Heart left ventricle (tissue), 16 donors: ENCODE measurements around the gene LILRA2. TPM values are rescaled to one million over a fixed set of nuclear protein-coding genes. Genes with fewer than 3 reads are reported as not detected.
A peak's percentile ranks its signal among the peaks of the same experiment; 100 is the strongest.

Experiments used
- ATAC-seq, 4 donors: fragments of 200-7000 bp; cut with Tn5 transposase; one replicate each; pipeline ENCODE4 v1.9.1; 2020 to 2022; ENCODE audit warnings: moderate library complexity in 4 of 4, mild to moderate bottlenecking in 3 of 4, moderate number of reproducible peaks in 1 of 4
- DNase-seq, 5 donors: peaks; one replicate each; pipeline ENCODE4 v3.0.0-alpha.2; 2020
- H3K27ac ChIP-seq, 12 donors: fragments of 200-600 bp; sonication (generic) in 4 of 12; one replicate each; pipeline versions ENCODE4 v1.5.0 to v1.8.0; 2016 to 2022; ENCODE audit warnings: mild to moderate bottlenecking in 2 of 12
- H3K27me3 ChIP-seq, 9 donors: fragments of 200-600 bp; sonication (generic) in 2 of 9; one replicate each; pipeline versions ENCODE4 v1.5.1 to v1.8.0; 2016 to 2022; ENCODE audit warnings: mild to moderate bottlenecking in 3 of 9
- H3K36me3 ChIP-seq, 9 donors: fragments of 200-600 bp; sonication (generic) in 2 of 9; one replicate each; pipeline versions ENCODE4 v1.5.0 to v1.8.0; 2018 to 2022; ENCODE audit warnings: mild to moderate bottlenecking in 2 of 9
- H3K4me1 ChIP-seq, 12 donors: fragments of 200-600 bp; sonication (generic) in 4 of 12; one replicate each; pipeline versions ENCODE4 v1.5.0 to v1.8.0; 2016 to 2022; ENCODE audit warnings: mild to moderate bottlenecking in 3 of 12
- H3K4me3 ChIP-seq, 12 donors: fragments of 200-600 bp; sonication (generic) in 4 of 12; one replicate each; pipeline versions ENCODE4 v1.5.0 to v1.8.0; 2017 to 2022; ENCODE audit warnings: mild to moderate bottlenecking in 9 of 12, moderate library complexity in 4 of 12
- H3K9me3 ChIP-seq, 12 donors: fragments of 200-600 bp; sonication (generic) in 4 of 12; one replicate each; pipeline versions ENCODE4 v1.5.0 to v1.8.0; 2016 to 2022; ENCODE audit warnings: mild to moderate bottlenecking in 1 of 12
- CTCF ChIP-seq, 12 donors: fragments of 200-600 bp; sonication (generic) in 4 of 12; IDR thresholded peaks; one replicate each; pipeline versions ENCODE4 v1.5.0 to v1.8.0; 2018 to 2022; ENCODE audit warnings: antibody characterized with exemption in 12 of 12, mild to moderate bottlenecking in 5 of 12
- POLR2A ChIP-seq, 2 donors: fragments of 450-650 bp; IDR thresholded peaks; one replicate each; pipeline ENCODE4 v1.6.1; 2017; ENCODE audit warnings: antibody characterized with exemption in 2 of 2, mild to moderate bottlenecking in 2 of 2, moderate library complexity in 2 of 2
- WGBS, 4 donors: extraction: QIAGEN DNeasy Blood & Tissue Kit in 2 of 4; methylation state at CpG; one replicate each; pipeline versions ENCODE4 v1.1.5 to v1.1.7; 2013 to 2018; 5-methylcytosine and 5-hydroxymethylcytosine counted together
- intact Hi-C, 10 donors: fragments of 100-400 bp; cut with DNase I; formaldehyde crosslinking; loops; one replicate each; pipeline versions ENCODE4 v1.11.1 to v1.14.2; 2022
- polyA plus RNA-seq, 2 donors: library from polyadenylated mRNA; stranded (reverse); fragments of 200-250 nt; gene quantifications; one replicate each; pipeline ENCODE4 v1.2.3, GENCODE V29; 2013
- total RNA-seq, 9 donors: library from RNA; depleted of rRNA in 2 of 9; stranded (reverse); fragments of >200 nt in 2 of 9; fragmentation: NEBNext Ultra II Directional in 3 of 9; extraction: Animal tissue kit (Norgen Biotek cat#: 25700) in 3 of 9; gene quantifications; one replicate each; pipeline versions ENCODE4 v1.1.0 to v1.2.4, GENCODE V29; 2016 to 2023
- donor health status: ischemic (EF 13 %, LVEDD 7.1; RV severe dilation, severe dysfunction).
- donor health status: healthy with polysubstance abuse.
- donor health status: DM: no; HTN: yes; CAD: no.
- donor health status: DM: no; HTN: no; CAD: no.
- donor health status: ischemic (EF 25% LVEDD 6.9; RV normal size, moderate dysfunction).
- donor health status: ischemic (EF 25% LVEDD 5.7; RV mildly dilated, moderate dysfunction).
- donor health status: healthy.
- donor health status: DM: yes; HTN: yes; CAD: no.
- donor health status: ischemic (EF 35%, LVEDD 5.7; RV mildly dilated, moderate dysfunction).
- donor health status: nonischemic (EF 11% LVEDD 7.7; RV severe dilation, severe dysfunction).
- donor health status: DM: yes; HTN: yes; CAD: no.
- donor health status: PGD.
- donor health status: ischemic (EF 29% LVEDD 5.4; RV normal size, mild dysfunction).
- donor health status: nonischemic (EF 23%, LVEDD 6.1; RV moderate dilation, normal function).

LILRA2 gene
- total and polyA plus RNA-seq, 11 donors: 0.31 to 8.9 (median 0.85) TPM

GRCh38 chr19:54532528-54532927, 41.1 kb upstream of the LILRA2 start:
- intact Hi-C loops: no loop called here
- ATAC-seq (no peak), DNase-seq (no peak)
- H3K4me3 ChIP-seq: peak overlapping the region in 1 of 12 donors; percentile 5
- H3K36me3 ChIP-seq: no peaks in the 10 kb centered on the region
- WGBS, 4 donors: 70 to 76% (median 70%) methylated on average over 4 of the region's 4 CpGs
- no peaks in the 10 kb centered on the region for H3K4me1 ChIP-seq
- no peak for TF ChIP-seq CTCF (IDR thresholded peaks at IDR 0.05)
- no peak overlapping the region for H3K27ac ChIP-seq
- peaks cover 0 to 41% (median 7%) of the 10 kb centered on the region in 9 donors for H3K27me3 ChIP-seq
- no peaks in the 10 kb centered on the region for H3K9me3 ChIP-seq

GRCh38 chr19:54533476-54533875, 40.1 kb upstream of the LILRA2 start:
- Histone ChIP-seq H3K4me3 (no peak overlapping the region), H3K27ac (no peak overlapping the region), H3K9me3 (no peaks in the 10 kb centered on the region), H3K27me3 (peaks cover 0 to 41% (median 7%) of the 10 kb centered on the region in 9 donors), H3K36me3 (no peaks in the 10 kb centered on the region), H3K4me1 (no peaks in the 10 kb centered on the region)
- 74 to 82% (median 77%) methylated on average over 8 of the region's 8 CpGs for WGBS, 4 donors
- no peak for DNase-seq
- intact Hi-C loops: no loop called here
- no peak for ATAC-seq
- TF ChIP-seq CTCF (IDR thresholded peaks at IDR 0.05) (no peak), POLR2A (IDR thresholded peaks at IDR 0.05) (no peak)

- 62 to 68% (median 65%) methylated on average over 6 to 8 of the region's 8 CpGs for WGBS, 4 donors
- Histone ChIP-seq H3K4me3 (no peak overlapping the region), H3K27ac (no peak overlapping the region), H3K4me1 (no peaks in the 10 kb centered on the region), H3K36me3 (no peaks in the 10 kb centered on the region), H3K9me3 (no peaks in the 10 kb centered on the region), H3K27me3 (peaks cover 0 to 37% (median 7%) of the 10 kb centered on the region in 9 donors)
- ATAC-seq (no peak), DNase-seq (no peak)
- intact Hi-C loops: no loop called here
- no peak for TF ChIP-seq CTCF (IDR thresholded peaks at IDR 0.05)
- no peak for TF ChIP-seq POLR2A (IDR thresholded peaks at IDR 0.05)
Observed at GRCh38 chr19:54534156-54534555, 39.4 kb upstream of the LILRA2 start.

GRCh38 chr19:54535601-54536000, 38.0 kb upstream of the LILRA2 start:
- Histone ChIP-seq H3K4me3 (no peak overlapping the region), H3K36me3 (no peaks in the 10 kb centered on the region), H3K9me3 (no peaks in the 10 kb centered on the region), H3K27ac (no peak overlapping the region), H3K27me3 (peaks cover 0 to 35% (median 7%) of the 10 kb centered on the region in 9 donors), H3K4me1 (no peaks in the 10 kb centered on the region)
- intact Hi-C loops: no loop called here
- DNase-seq (no peak), ATAC-seq (no peak)
- 85 to 91% (median 88%) methylated on average over 9 of the region's 9 CpGs for WGBS, 4 donors
- TF ChIP-seq CTCF (IDR thresholded peaks at IDR 0.05) (no peak), POLR2A (IDR thresholded peaks at IDR 0.05) (no peak)
